Stomach (tissue), 9 donors: ENCODE data around the gene TNFAIP8L1. TPM values are rescaled to one million over a fixed set of nuclear protein-coding genes. Genes with fewer than 3 reads are reported as not detected.

Experiments used
- DNase-seq, 2 donors: peaks; one replicate each; pipeline versions ENCODE4 v3.0.0 to v3.0.0-alpha.2; 2013 to 2019
- H3K27ac ChIP-seq, 5 donors: fragments of 200-600 bp in 4 of 5; sonication (generic) in 4 of 5; one replicate each; pipeline ENCODE4 v1.5.1; 2013 to 2019; ENCODE audit warnings: mild to moderate bottlenecking in 1 of 5, moderate library complexity in 1 of 5
- H3K27me3 ChIP-seq, 3 donors: fragments of 200-600 bp; sonication (generic); one replicate each; pipeline ENCODE4 v1.5.1; 2017 to 2019; ENCODE audit warnings: mixed run types in 1 of 3
- H3K36me3 ChIP-seq, 4 donors: fragments of 200-600 bp; sonication (generic); 1 replicate in 3 of 4; 2 replicates in 1 of 4; pipeline ENCODE4 v1.5.1; 2016 to 2019
- H3K4me1 ChIP-seq, 4 donors: fragments of 200-600 bp; sonication (generic); one replicate each; pipeline ENCODE4 v1.5.1; 2016 to 2019
- H3K4me3 ChIP-seq, 4 donors: fragments of 200-600 bp; sonication (generic) in 3 of 4; one replicate each; pipeline ENCODE4 v1.5.1; 2016 to 2019; ENCODE audit warnings: mild to moderate bottlenecking in 1 of 4
- H3K9me3 ChIP-seq, 4 donors: fragments of 200-600 bp; sonication (generic); one replicate each; pipeline ENCODE4 v1.5.1; 2016 to 2019
- EP300 ChIP-seq: sonication (generic); formaldehyde crosslinking; IDR thresholded peaks from one replicate; pipeline ENCODE4 v1.6.1; 2017; ENCODE audit warnings: antibody characterized with exemption
- POLR2A ChIP-seq, 4 donors: fragments of 450-650 bp; IDR thresholded peaks; one replicate each; pipeline ENCODE4 v1.6.1; 2016; ENCODE audit warnings: antibody characterized with exemption in 4 of 4, control low read depth in 2 of 4, mild to moderate bottlenecking in 1 of 4, moderate library complexity in 1 of 4
- POLR2AphosphoS5 ChIP-seq, 3 donors: sonication (generic); formaldehyde crosslinking; IDR thresholded peaks; one replicate each; pipeline ENCODE4 v1.6.1; 2016; ENCODE audit warnings: antibody characterized with exemption in 3 of 3
- WGBS, 5 donors: extraction: QIAGEN DNeasy Blood & Tissue Kit in 3 of 5; methylation state at CpG; one replicate each; pipeline versions ENCODE4 v1.1.5 to v1.1.7; 2013 to 2018; 5-methylcytosine and 5-hydroxymethylcytosine counted together
- intact Hi-C: fragments of 100-400 bp; cut with DNase I; formaldehyde crosslinking; loops from one replicate; pipeline ENCODE4 v1.15.1; 2023; ENCODE audit warnings: low total_unique reads
- polyA plus RNA-seq, 3 donors: library from polyadenylated mRNA; stranded (reverse); fragments of 200-250 nt; gene quantifications; one replicate each; pipeline ENCODE4 v1.2.3, GENCODE V29; 2013
- total RNA-seq, 5 donors: library from RNA; depleted of rRNA; stranded (reverse); fragments of >200 nt; gene quantifications; one replicate each; pipeline versions ENCODE4 v1.1.0 to v1.2.3, GENCODE V29; 2014 to 2016
- TF ChIP-seq, protein P1 (sequence below), 7 experiments: fragments of 450-650 bp in 4 of 7; fragments of 200-600 bp in 3 of 7; sonication (generic) in 3 of 7; IDR thresholded peaks; one replicate each; pipeline ENCODE4 v1.5.1; 2016 to 2019; ENCODE audit warnings: antibody characterized with exemption in 7 of 7, control low read depth in 2 of 7, mild to moderate bottlenecking in 1 of 7
- donor health status: healthy with polysubstance abuse.
- donor health status: Bipolar disorder and iron deficiency.
- donor health status: healthy.

Gene TNFAIP8L1
- total and polyA plus RNA-seq, 8 donors = 5.3 to 43.4 (median 7.7) TPM

- Histone ChIP-seq H3K4me3 (no peak overlapping the region), H3K4me1 (peaks cover 4 to 19% (median 11%) of the 10 kb centered on the region in 4 donors), H3K27ac (no peak overlapping the region), H3K27me3 (peaks cover 6 to 100% (median 57%) of the 10 kb centered on the region in 3 donors), H3K9me3 (no peaks in the 10 kb centered on the region), H3K36me3 (no peaks in the 10 kb centered on the region)
- no peak for DNase-seq
- TF ChIP-seq EP300 (no peak), POLR2A (IDR thresholded peaks at IDR 0.05) (no peak), POLR2AphosphoS5 (IDR thresholded peaks at IDR 0.05) (no peak)
- TF ChIP-seq, protein P1, sequence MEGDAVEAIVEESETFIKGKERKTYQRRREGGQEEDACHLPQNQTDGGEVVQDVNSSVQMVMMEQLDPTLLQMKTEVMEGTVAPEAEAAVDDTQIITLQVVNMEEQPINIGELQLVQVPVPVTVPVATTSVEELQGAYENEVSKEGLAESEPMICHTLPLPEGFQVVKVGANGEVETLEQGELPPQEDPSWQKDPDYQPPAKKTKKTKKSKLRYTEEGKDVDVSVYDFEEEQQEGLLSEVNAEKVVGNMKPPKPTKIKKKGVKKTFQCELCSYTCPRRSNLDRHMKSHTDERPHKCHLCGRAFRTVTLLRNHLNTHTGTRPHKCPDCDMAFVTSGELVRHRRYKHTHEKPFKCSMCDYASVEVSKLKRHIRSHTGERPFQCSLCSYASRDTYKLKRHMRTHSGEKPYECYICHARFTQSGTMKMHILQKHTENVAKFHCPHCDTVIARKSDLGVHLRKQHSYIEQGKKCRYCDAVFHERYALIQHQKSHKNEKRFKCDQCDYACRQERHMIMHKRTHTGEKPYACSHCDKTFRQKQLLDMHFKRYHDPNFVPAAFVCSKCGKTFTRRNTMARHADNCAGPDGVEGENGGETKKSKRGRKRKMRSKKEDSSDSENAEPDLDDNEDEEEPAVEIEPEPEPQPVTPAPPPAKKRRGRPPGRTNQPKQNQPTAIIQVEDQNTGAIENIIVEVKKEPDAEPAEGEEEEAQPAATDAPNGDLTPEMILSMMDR (IDR thresholded peaks at IDR 0.05) = no peak
- WGBS, 5 donors = 32 to 48% (median 40%) methylated on average over 18 to 21 of the region's 21 CpGs
- intact Hi-C loops = no loop called here
These were observed 43.0 kb upstream of the TNFAIP8L1 start for GRCh38 chr19:4596033-4596904.

- TF ChIP-seq POLR2A (IDR thresholded peaks at IDR 0.05) (no peak), POLR2AphosphoS5 (IDR thresholded peaks at IDR 0.05) (no peak), EP300 (no peak)
- TF ChIP-seq, protein P1 (IDR thresholded peaks at IDR 0.05) = no peak
- no peaks in the 10 kb centered on the region for H3K9me3 ChIP-seq
- peaks cover 4 to 19% (median 11%) of the 10 kb centered on the region in 4 donors for H3K4me1 ChIP-seq
- H3K4me3 ChIP-seq = no peak overlapping the region
- peaks cover 6 to 93% (median 54%) of the 10 kb centered on the region in 3 donors for H3K27me3 ChIP-seq
- no peak overlapping the region for H3K27ac ChIP-seq
- intact Hi-C loops = no loop called here
- no peak for DNase-seq
- H3K36me3 ChIP-seq = no peaks in the 10 kb centered on the region
- WGBS, 5 donors = 6 to 9% (median 8%) methylated on average over 16 to 27 of the region's 27 CpGs
These were observed 41.9 kb upstream of the TNFAIP8L1 start for GRCh38 chr19:4597278-4597974.

DNA sequence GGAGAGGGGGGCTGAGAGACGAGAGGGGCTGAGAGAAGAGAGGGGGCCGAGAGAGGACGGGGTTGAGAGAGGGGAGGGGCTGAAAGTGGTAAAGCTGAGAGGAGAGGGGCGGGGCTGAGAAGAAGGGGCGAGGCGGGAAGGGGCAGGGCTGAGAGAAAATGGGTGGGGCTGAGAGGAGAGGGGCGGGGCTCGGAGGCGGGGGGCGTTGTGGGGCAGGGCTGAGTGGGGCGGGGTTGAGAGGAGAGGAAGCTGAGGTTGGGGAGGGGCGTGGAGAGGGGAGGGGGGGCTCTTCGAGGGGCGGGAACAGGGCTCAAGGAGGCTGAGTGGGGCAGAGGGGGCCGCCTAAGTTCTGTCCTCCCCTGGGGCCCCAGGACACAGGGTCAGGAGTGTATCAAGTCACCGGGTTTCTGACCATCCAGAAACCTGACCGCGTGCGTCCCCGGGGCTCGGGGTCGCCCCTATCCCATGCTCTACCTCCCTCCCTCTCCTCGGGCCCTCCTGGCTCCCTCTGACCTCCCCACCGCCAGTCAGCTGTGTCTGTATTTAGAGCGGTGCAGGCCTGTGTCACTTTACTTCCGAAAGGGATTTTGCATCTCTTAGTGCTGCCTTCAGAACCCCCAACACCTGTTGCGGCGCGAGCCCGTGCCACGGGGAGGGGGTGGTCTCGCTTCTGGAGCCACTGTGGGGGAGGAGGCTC, 41.2 kb upstream of the TNFAIP8L1 start:
- intact Hi-C loops = no loop called here
- peaks cover 4 to 19% (median 11%) of the 10 kb centered on the region in 4 donors for H3K4me1 ChIP-seq
- 1 to 5% (median 1%) methylated on average over 18 to 32 of the region's 32 CpGs for WGBS, 5 donors
- DNase-seq = peak; percentile 34 to 67
- H3K9me3 ChIP-seq = no peaks in the 10 kb centered on the region
- H3K36me3 ChIP-seq = no peaks in the 10 kb centered on the region
- peak overlapping the region in 2 of 4 donors; percentile 17 to 28 for H3K4me3 ChIP-seq
- TF ChIP-seq POLR2AphosphoS5 (IDR thresholded peaks at IDR 0.05) (no peak), EP300 (no peak), POLR2A (IDR thresholded peaks at IDR 0.05) (no peak)
- TF ChIP-seq, protein P1 (IDR thresholded peaks at IDR 0.05) = no peak
- H3K27me3 ChIP-seq = peaks cover 6 to 86% (median 48%) of the 10 kb centered on the region in 3 donors
- H3K27ac ChIP-seq = no peak overlapping the region

- intact Hi-C loops = no loop called here
- Histone ChIP-seq H3K9me3 (no peaks in the 10 kb centered on the region), H3K36me3 (no peaks in the 10 kb centered on the region), H3K27me3 (peaks cover 6 to 83% (median 48%) of the 10 kb centered on the region in 3 donors), H3K4me1 (peaks cover 4 to 19% (median 11%) of the 10 kb centered on the region in 4 donors), H3K4me3 (peak overlapping the region in 2 of 4 donors; percentile 17 to 28), H3K27ac (no peak overlapping the region)
- 2 to 15% (median 11%) methylated on average over 9 to 17 of the region's 17 CpGs for WGBS, 5 donors
- TF ChIP-seq POLR2A (IDR thresholded peaks at IDR 0.05) = no peak
- TF ChIP-seq, protein P1 (IDR thresholded peaks at IDR 0.05) = no peak
- no peak for TF ChIP-seq EP300
- no peak for TF ChIP-seq POLR2AphosphoS5 (IDR thresholded peaks at IDR 0.05)
- no peak for DNase-seq
These were observed 40.6 kb upstream of the TNFAIP8L1 start for GRCh38 chr19:4598712-4599111.
